ENCODE measurements around the gene CERK. TPM values are rescaled to one million over a fixed set of nuclear protein-coding genes. Genes with fewer than 3 reads are reported as not detected.

CERK gene
- total and polyA plus RNA-seq, 9 of the 15 experiments (the other 6 are each of a cell fraction or from before 2014, with no cell fraction given) = 1.1 to 14.9 (median 8.7) TPM

DNA sequence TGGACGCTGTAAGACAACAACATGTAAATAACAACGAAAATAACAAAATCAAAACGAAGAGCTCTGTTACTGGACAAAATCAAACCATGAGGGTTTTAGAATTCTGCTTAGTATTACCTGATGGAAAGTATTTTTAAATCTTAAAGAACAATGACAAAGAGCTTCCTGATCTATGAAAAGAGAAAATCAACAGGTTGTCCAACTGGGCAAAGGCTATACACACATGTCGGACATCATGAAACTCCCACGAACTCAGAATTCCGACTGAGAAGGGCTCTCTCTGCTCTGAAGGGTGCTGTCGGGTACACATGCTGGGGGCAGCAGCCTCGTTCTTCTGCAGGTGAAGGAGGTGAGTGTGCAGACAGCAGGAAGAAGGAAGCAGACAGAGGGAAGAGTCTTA is 25.8 kb downstream of the CERK start (continued):
- no peak for TF ChIP-seq DNMT1 (IDR thresholded peaks at IDR 0.05)
- TF ChIP-seq, protein P1, sequence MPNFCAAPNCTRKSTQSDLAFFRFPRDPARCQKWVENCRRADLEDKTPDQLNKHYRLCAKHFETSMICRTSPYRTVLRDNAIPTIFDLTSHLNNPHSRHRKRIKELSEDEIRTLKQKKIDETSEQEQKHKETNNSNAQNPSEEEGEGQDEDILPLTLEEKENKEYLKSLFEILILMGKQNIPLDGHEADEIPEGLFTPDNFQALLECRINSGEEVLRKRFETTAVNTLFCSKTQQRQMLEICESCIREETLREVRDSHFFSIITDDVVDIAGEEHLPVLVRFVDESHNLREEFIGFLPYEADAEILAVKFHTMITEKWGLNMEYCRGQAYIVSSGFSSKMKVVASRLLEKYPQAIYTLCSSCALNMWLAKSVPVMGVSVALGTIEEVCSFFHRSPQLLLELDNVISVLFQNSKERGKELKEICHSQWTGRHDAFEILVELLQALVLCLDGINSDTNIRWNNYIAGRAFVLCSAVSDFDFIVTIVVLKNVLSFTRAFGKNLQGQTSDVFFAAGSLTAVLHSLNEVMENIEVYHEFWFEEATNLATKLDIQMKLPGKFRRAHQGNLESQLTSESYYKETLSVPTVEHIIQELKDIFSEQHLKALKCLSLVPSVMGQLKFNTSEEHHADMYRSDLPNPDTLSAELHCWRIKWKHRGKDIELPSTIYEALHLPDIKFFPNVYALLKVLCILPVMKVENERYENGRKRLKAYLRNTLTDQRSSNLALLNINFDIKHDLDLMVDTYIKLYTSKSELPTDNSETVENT (CRISPR knock-in tag; IDR thresholded peaks at IDR 0.05) = no peak
- TF ChIP-seq GABPB1 (CRISPR knock-in tag; IDR thresholded peaks at IDR 0.05) = no peak
- TF ChIP-seq, protein P2, sequence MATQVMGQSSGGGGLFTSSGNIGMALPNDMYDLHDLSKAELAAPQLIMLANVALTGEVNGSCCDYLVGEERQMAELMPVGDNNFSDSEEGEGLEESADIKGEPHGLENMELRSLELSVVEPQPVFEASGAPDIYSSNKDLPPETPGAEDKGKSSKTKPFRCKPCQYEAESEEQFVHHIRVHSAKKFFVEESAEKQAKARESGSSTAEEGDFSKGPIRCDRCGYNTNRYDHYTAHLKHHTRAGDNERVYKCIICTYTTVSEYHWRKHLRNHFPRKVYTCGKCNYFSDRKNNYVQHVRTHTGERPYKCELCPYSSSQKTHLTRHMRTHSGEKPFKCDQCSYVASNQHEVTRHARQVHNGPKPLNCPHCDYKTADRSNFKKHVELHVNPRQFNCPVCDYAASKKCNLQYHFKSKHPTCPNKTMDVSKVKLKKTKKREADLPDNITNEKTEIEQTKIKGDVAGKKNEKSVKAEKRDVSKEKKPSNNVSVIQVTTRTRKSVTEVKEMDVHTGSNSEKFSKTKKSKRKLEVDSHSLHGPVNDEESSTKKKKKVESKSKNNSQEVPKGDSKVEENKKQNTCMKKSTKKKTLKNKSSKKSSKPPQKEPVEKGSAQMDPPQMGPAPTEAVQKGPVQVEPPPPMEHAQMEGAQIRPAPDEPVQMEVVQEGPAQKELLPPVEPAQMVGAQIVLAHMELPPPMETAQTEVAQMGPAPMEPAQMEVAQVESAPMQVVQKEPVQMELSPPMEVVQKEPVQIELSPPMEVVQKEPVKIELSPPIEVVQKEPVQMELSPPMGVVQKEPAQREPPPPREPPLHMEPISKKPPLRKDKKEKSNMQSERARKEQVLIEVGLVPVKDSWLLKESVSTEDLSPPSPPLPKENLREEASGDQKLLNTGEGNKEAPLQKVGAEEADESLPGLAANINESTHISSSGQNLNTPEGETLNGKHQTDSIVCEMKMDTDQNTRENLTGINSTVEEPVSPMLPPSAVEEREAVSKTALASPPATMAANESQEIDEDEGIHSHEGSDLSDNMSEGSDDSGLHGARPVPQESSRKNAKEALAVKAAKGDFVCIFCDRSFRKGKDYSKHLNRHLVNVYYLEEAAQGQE (IDR thresholded peaks at IDR 0.05; ENCODE audit: borderline replicate concordance) = no peak
- TF ChIP-seq, protein P2 (CRISPR knock-in tag; IDR thresholded peaks at IDR 0.05; ENCODE audit: low read depth) = no peak
- TF ChIP-seq CHD1 (IDR thresholded peaks at IDR 0.05; ENCODE audit: low read length) = no peak
- no peak for TF ChIP-seq ARNT (IDR thresholded peaks at IDR 0.05)
- no peak for TF ChIP-seq PYGO2 (tag; IDR thresholded peaks at IDR 0.05)
- no peak for TF ChIP-seq ETV5 (CRISPR knock-in tag; IDR thresholded peaks at IDR 0.05; ENCODE audit: low read depth)
- no peak for TF ChIP-seq MEF2D (tag; conservative IDR thresholded peaks at IDR 0.05; ENCODE audit: low read depth)
